Activated CD4-positive, CD25-positive, alpha-beta regulatory T cell treated with anti-CD3 and anti-CD28 coated beads, Interleukin-2, amount 50 U/mL, for 16 hours (primary cell): ENCODE measurements around the gene SRSF2.
"Not testable (repeated sequence)": the region's sequence is repeated elsewhere in the genome, so short reads cannot be mapped to it uniquely, and the experiment has no call there.

ENCODE experiments used
- DNase-seq: peaks from one replicate; pipeline ENCODE4 v3.0.0-alpha.2; 2020; ENCODE audit warnings: low read depth, low spot score

SRSF2 gene

GRCh38 chr17:76738468-76738850 lies 1.3 kb upstream of the SRSF2 start:
- DNase-seq = no peak

GRCh38 chr17:76737676-76738467 lies 741 bp upstream of the SRSF2 start, which contains the start of gene MFSD11:
Gene MFSD11 (plus strand): TSS chr17:76738119. CDS start chr17:76738353, 234 bp downstream.
- peak; percentile 81 for DNase-seq

- DNase-seq = no peak
These were observed 616 bp downstream of the SRSF2 start for GRCh38 chr17:76736349-76737081.

DNA sequence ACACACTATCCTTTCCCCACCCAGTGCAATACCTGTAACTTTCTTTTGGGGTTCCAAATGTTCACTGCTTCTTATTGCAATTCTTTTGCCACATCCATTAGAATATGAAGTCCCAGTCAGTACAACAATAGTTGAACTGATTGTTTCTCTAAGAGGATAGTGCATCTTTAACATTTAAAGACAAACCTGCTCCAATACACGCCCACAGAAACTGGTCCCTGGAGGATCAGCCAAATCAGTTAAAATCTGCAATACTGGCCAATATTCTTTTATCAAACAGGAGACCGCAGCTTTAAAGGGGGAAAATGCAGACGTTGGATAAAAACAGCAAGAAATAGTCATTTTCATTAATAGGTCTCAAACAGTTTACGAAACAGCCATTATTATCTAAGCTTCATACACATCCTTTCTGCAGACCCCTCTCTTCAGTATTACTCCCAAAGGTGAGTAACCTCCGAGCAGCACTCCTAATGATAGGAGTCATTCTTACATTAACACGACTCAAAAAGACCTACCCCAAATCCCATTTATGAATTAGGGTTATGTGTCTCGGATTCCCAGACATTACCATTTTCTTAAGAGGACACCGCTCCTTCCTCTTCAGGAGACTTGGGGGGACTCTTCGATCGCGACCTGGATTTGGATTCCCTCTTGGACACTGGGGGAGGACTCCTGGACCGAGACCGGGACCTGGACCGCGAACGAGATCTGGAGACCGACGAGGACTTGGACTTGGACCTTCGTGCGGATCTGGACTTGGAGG lies 1.4 kb downstream of the SRSF2 start:
- DNase-seq = no peak

GRCh38 chr17:76735006-76735405 lies 2.1 kb downstream of the SRSF2 start:
- no peak for DNase-seq

DNA sequence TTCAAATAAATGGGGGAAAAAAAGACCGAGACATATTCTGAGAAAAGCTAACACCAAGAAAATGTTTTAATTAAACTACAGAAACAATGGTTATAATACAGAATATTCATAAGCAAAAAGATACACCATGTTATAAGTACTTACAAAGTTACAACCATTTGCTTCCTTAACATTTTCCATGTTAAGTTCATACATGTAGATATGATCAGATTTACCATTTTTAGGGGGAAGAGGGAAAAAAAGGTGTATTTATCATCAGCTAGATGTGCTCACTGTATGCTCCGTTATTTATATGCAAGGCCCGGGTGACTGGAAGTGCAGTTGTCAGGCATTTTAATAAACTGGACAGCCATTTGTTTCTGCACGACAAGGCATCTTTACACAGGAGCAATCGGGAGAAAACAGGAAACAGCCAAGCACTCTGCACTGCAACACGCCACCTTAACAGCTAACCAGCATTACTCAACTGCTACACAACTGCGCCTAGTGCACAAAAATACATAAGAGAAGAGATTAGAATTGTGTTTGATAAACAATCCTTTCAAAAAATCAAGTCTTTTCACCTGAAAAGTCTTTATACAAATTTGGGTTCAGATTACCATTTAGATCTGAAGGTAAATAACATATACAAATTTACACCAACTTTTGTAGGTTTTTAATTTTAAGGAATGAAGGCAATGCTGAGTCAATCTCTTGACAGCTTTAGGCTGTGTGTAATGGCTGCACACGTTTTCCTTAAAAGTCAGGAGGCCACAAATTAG lies 2.9 kb downstream of the SRSF2 start:
- no peak for DNase-seq

DNA sequence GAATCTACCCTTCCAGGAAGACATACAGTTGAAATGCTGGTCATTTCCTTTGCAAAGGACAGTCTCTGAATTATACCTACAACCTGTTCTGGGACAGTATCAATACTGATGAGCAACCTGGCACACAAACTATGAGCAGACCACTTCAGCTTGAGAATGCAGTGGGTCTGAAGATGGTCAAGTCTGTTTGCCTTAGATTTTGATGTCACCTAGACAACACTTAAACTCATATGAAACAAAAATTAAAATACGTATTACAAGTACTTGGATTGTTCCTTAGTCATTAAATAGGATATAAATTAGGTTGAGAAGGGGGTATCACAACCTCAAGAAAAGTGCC lies 3.5 kb downstream of the SRSF2 start:
- no peak for DNase-seq

DNA sequence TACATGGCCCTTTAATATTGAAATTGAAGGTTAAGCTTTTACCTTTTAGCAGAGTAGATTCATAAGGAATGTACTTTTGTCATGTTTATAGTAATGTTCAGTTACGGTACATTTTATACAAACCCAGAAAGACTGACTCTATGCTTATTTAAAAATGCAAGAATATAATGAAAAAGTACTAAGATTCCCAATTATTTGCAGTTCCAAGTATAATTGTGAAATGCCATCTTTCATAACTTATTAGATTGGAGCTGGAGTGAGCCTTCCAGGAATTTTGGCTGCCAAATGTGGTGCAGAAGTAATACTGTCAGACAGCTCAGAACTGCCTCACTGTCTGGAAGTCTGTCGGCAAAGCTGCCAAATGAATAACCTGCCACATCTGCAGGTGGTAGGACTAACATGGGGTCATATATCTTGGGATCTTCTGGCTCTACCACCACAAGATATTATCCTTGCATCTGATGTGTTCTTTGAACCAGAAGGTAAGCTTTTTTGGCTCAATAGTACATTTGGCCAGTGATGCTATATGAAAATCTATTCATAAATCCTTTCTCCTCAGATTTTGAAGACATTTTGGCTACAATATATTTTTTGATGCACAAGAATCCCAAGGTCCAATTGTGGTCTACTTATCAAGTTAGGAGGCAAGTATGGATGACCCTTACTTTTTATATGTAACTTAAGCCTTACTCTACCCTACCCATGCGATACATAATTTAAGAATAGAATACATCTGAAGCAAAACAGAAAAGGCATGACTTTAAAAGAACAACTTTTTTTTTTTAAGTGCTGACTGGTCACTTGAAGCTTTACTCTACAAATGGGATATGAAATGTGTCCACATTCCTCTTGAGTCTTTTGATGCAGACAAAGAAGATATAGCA lies 4.2 kb downstream of the SRSF2 start:
- no peak for DNase-seq

DNA sequence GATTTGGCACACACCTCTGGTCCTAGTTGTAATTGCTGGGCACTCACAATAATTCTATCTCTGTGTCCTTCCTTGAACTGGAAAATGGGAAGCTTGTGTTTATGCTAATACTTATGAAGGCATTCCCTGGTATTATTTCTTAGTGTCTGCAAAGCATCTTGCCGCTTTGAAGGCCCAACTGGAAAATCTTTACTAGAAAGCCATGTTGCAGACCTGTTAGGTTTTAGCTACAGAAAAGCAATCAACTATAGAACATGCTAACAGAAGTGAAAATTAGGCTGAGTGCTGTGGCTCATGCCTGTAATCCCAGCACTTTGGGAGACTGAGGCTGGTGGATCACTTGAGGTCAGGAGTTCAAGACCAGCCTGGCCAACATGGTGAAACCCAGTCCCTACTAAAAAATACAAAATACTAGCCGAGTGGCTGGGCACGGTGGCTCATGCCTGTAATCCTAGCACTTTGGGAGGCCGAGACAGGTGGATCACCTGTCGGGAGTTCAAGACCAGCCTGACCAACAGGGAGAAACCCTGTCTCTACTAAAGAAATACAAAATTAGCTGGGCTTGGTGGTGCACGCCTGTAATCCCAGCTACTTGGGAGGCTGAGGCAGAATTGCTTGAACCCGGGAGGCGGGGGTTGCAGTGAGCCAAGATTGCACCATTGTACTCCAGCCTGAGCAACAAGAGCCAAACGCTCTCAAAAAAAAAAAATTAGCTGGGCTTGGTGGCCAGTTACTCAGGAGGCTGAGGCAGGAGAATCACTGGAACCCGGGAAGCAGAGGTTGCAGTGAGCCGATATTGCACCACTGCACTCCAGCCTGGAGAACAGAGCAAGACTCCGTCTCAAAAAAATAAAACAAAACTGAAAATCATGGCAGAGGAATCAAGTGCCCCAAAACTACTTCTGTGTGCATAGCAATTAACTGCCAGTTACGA lies 5.1 kb downstream of the SRSF2 start:
- not testable (repeated sequence) for DNase-seq

- no peak for DNase-seq
These were observed 9.2 kb downstream of the SRSF2 start for GRCh38 chr17:76727745-76728456.

- DNase-seq = peak; percentile 65
These were observed 10.1 kb downstream of the SRSF2 start, which contains the start of gene METTL23 for GRCh38 chr17:76726776-76727718. Gene METTL23 (plus strand): TSS chr17:76726839. CDS start chr17:76729711, 2,872 bp downstream.

- peak; percentile 89 for DNase-seq
These were observed 10.8 kb downstream of the SRSF2 start, which contains the start of gene JMJD6 for GRCh38 chr17:76726231-76726775. Gene JMJD6 (minus strand): TSS chr17:76726606. CDS start chr17:76726475, 131 bp downstream.

- no peak for DNase-seq
These were observed 11.4 kb downstream of the SRSF2 start for GRCh38 chr17:76725580-76726230.

- no peak for DNase-seq
These were observed 13.3 kb downstream of the SRSF2 start for GRCh38 chr17:76723812-76724211.

DNA sequence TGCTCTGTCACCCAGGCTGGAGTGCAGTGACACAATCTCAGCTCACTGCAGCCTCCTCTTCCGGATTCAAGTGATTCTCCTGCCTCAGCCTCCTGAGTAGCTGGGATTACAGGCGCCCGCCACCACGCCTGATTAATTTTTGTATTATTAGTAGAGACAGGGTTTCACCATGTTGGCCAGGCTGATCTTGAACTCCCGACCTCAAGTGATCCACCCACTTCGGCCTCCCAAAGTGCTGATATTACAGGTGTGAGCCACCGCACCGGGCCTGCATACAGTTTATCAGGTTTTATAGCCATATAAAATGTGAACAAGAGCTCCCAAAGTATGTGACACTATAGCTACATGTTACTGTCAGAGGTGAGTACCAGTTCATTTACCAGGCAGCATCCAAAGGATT lies 14.2 kb downstream of the SRSF2 start:
- not testable (repeated sequence) for DNase-seq

DNA sequence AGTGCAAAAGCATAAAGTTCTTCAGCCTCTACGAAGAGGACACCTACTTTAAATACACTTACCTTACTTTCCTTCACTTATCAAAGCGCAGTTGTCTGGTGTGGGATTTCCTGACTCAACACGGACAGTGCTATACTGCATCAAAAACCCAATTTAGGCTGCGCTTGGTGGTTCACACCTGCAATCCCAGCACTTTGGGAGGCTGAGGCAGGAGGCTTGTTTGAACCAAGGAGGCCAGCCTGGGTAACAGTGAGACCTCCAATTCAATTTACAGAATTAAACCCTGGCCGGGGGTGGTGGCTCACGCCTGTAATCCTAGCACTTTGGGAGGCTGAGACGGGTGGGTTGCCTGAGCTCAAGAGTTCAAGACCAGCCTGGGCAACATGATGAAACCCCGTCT lies 14.9 kb downstream of the SRSF2 start:
- DNase-seq = no peak

GRCh38 chr17:76721463-76721862 lies 15.7 kb downstream of the SRSF2 start:
- DNase-seq = no peak
